ENCODE measurements around the gene CPA5. TPM values are rescaled to one million over a fixed set of nuclear protein-coding genes. Genes with fewer than 3 reads are reported as not detected.

CPA5 gene
- total RNA-seq, 1 experiment from 2014 or later: not detected

DNA sequence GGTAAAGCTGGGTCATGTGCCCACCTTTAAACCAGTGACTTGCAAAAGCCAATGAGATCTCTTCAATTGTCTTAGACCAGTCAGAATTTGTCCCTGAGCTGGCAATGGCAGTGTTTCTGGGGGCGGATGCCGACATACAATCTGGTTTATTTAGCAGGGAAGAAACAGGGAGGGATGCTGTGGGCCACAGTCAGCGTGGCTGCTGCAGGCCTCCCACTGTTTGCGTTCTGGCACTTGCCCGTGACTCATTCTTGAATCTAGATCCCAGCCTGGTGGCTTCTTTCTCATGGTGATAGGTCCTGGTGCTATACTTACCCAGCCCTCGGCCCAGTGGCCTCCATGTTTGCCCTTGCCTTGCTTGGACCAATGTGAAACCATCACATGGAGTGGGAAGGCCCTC lies 32.6 kb downstream of the CPA5 start:
- no peak for DNase-seq (ENCODE audit: low spot score)

DNA sequence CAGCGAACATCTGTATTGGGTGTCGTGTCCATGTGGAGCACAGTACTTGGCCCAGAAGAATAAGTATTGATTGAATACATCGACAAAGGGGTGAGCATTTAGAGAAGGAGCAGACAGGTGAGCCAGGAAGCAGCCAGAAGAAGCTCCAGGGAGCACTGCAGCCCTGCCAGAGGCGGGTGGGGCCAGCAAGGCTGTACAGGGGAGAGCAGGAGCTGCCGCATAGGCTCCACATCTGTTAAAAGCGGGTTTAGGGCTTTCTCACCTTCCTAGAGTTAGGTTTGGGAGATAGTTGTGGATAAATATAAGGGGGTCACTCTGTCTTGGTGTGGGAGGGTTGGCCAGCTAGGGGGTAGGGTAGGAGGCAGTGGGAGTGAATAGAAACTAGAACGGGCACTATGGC lies 34.4 kb downstream of the CPA5 start:
- DNase-seq (ENCODE audit: low spot score): no peak

DNA sequence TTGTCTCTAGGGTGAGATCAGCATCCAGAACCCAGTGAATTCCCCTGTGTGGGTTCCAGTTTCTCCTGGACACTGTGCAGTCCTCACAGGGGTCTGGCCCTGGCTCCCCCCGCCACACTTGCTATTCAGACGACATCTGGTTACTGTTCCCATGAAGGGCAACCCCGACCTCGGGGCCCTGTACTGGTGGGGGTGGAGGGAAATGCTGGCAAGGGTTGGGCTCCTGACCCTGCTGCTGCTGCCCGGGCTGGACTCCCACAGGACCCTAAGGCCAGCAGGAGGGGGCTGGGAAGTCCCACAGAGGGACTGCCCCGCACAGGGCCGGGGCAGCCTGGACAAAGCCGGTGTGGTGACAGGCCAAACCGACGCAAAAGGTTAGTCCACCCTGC lies 34.9 kb downstream of the CPA5 start:
- DNase-seq (ENCODE audit: low spot score): no peak

DNA sequence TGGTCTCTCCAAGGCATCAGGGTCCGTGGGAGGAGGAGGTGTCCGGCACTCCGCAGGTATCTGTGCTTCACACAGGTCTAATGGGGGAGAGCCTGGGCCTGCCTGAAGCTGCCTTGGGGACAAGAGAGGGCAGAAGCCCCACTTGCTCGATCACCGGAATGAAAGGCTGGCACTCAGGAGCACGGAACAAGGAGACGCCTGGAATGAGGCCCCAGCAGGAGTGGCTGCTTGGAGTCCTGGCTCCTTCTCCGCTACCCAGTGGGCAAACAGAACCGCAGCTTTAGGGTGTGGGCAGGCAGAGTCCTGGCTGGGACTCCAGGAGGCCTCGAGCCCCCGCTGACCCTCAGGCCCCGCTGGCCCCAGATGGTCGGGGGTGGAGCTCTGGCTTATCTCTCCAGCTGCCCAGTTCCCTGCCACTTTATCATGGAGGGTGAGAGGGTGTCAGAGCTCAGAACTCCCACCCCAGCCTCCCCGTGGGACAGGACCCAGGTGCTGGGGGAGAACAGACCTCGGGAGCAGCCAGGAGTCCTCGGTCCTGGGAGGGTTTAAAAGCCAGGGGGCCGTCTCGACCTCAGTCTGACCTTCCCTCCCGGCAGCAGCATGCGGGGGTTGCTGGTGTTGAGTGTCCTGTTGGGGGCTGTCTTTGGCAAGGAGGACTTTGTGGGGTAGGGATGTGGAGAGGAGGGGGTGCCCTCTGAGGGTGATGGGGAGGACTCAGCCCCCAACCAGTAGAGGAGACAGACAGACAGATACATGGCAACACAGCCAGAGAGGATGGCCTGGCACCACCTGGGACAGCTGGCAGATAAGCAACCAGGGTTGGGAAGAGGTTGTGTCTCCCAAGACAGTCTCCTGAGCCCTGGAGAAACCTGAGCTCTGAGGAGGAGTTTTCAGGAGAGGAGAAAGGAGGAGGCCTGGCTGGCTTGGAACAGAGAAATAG lies 35.6 kb downstream of the CPA5 start, which contains the start of gene CPA1:
TSS of gene CPA1 (plus strand) at position 574 of the 940 bp plus-strand sequence. CDS start at position 601, 27 bp downstream.
- no peak for DNase-seq (ENCODE audit: low spot score)

DNA sequence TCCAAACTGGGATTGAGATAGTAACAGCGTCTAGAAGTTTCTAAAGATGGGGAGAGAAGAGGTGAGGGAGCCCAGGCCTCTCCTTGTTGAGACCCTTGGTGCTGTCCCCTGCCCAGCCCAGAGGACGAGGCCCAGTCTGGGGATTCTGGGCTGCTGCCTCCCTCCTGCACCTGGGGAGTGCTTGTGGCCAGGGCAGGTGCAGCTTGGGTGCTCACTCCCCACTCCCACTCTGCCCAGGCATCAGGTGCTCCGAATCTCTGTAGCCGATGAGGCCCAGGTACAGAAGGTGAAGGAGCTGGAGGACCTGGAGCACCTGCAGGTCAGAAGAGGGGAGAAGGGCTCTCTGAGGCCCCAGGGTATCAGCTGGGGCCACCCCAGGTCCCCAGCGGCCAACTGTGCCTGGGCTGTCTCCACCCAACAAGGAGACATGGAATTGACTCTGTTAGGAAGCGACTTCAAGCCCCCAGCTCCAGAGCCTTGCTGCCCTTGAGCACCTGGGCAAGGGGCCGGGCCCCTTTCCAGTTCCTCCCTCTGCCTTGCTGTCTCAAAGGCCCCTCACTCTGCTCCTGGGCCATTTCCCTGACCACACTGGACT lies 36.3 kb downstream of the CPA5 start:
- no peak for DNase-seq (ENCODE audit: low spot score)

DNA sequence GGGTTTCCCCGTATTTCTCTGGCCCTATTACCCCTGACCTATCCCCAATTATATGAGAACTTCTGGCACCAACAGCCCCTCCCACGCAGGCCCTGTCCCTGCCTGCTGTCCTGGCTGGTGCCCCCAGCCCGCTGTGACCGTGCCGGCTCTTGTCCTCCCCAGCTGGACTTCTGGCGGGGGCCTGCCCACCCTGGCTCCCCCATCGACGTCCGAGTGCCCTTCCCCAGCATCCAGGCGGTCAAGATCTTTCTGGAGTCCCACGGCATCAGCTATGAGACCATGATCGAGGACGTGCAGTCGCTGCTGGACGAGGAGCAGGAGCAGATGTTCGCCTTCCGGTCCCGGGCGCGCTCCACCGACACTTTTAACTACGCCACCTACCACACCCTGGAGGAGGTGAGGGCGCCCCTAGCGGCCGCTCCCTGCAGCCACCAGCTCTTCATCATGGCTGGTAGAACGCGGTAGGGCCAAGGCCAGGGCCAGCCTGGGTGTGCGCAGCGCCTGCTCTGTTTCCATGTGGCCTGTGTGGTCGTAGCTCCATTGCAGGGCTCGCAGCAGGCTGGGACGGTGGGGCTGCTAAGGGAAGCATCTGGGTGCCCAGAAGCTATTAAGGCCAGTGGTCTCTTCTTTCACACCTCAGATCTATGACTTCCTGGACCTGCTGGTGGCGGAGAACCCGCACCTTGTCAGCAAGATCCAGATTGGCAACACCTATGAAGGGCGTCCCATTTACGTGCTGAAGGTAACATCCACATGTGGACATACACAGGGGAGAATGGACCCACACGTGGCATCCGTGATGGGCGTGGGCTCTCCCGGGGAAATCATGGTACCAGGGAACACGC lies 37.1 kb downstream of the CPA5 start:
- no peak for DNase-seq (ENCODE audit: low spot score)

DNA sequence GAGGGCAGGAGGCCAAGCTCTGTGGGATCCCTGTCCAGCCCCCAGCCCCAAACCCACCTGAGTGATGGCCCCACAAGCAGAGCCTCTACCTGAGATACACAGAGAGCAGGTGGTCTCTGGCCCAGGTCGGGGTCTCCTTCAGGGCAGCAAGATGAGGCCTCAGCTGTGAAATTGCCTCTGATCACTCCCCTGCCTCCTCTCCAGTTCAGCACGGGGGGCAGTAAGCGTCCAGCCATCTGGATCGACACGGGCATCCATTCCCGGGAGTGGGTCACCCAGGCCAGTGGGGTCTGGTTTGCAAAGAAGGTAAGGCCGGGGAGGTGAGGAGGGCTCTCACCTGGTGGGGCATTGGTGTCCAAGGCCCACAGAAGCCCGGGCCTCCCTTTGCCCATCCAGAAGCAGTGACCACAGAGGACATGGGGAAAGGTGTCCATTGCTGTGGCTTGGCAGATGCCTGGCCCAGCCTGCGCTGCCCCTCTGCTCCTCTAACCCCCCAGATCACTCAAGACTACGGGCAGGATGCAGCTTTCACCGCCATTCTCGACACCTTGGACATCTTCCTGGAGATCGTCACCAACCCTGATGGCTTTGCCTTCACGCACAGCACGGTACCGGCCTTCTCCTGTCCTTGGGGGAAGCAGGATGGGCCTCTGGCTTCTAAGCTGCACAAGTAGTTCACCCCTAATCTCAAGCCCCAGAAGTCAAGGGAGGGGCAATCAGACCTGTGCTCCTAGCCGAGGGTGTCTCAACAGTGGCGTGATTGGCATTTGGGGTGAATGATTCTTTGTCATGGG lies 38.8 kb downstream of the CPA5 start:
- no peak for DNase-seq (ENCODE audit: low spot score)

DNA sequence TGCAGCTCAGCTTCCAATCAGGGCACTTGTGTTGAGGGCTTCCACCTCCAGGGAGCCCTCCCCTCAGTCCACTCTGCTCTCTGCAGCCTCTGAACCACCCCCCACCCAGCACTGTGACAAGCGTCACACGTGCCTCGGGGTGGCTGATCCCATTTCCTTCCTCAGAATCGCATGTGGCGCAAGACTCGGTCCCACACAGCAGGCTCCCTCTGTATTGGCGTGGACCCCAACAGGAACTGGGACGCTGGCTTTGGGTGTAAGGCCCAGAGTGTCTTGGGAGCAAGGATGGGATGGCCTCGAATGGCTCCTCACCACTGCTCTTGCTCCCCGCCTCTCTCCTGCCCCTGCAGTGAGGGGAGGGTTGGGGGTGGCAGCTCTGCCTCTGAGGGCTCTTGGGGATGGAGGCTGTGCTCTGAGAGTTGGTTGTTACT lies 39.8 kb downstream of the CPA5 start:
- DNase-seq (ENCODE audit: low spot score): no peak

DNA sequence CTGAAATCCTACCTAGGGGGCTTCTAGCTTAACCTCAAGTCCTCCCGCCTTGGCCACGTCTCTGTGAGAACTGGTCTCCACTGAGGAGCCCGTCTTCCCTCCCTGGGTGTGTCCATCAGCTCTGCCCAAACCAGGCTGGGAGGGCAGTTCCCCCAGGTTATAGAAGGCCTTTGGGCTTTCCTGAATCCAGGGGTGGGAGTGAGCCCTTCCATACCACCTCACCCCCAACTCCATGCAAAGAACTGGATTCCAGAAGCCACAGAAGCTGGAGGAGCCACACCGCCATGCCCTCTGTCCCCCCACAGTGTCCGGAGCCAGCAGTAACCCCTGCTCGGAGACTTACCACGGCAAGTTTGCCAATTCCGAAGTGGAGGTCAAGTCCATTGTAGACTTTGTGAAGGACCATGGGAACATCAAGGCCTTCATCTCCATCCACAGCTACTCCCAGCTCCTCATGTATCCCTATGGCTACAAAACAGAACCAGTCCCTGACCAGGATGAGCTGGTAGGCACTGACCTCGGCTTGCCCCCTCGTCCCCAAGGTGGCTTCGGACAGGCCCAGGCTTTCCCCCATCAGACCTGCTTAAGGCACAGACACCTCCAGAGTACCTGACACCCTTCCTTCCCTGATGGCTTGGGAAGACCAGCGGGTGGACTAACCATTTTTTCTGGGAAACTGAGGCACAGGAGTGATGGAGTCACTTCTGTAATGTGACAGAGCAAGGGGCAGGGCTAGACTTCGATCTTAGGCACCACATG lies 40.4 kb downstream of the CPA5 start:
- no peak for DNase-seq (ENCODE audit: low spot score)

DNA sequence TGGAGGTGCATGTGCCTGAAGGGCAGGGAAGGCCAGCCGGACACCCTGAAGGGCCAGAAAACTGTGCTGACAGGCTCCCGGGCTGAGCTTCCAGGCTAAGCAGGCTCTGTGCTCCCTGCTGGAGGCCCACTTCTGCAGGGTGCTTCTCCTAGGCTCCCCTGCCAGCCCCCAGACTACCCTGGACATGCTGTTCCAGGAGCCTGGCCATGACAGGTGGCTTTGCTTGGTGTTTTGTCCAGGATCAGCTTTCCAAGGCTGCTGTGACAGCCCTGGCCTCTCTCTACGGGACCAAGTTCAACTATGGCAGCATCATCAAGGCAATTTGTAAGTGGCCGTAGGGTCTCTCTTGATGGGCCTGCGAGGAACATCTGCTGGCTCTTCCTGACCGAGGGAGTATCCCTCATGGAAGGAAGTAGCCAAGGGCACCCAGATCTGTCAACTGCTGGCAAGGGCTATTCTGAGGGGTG lies 41.0 kb downstream of the CPA5 start:
- no peak for DNase-seq (ENCODE audit: low spot score)

DNA sequence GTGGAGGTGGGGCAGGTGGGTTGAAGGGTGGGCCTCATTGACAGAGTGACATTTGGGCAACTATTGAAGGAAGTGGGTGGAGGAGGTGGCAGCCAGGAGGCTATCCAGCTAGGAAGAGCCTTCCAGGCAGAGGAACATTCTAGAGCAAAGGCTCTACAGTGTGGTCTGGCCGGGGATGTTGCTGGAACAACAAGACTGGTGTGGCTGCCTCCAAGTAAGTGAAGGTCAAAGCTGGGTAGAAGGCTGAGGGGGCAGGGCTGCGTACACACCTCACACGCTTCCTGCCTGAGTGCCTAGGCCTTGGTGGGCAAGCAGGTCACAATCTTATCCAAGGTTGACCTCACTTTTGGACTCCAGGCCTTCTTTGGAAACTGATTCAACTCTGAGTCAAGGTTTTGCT lies 42.3 kb downstream of the CPA5 start:
- no peak for DNase-seq (ENCODE audit: low spot score)

DNA sequence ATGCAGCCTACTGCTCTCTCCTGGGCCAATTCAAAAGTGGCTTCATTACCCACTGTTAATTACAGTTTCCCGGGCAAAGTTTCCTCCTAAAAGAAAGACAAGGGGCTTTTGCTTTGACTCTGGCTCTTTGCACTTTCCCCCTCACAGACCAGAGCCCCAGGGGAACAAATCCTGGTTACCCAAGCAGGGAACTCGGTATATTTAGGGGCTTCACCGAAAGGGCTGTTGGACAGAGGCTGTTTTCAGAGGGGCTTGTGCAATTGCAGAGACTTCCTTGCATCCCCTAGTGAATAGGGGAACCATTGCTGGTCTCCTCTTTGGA lies 42.7 kb downstream of the CPA5 start:
- DNase-seq (ENCODE audit: low spot score): no peak

DNA sequence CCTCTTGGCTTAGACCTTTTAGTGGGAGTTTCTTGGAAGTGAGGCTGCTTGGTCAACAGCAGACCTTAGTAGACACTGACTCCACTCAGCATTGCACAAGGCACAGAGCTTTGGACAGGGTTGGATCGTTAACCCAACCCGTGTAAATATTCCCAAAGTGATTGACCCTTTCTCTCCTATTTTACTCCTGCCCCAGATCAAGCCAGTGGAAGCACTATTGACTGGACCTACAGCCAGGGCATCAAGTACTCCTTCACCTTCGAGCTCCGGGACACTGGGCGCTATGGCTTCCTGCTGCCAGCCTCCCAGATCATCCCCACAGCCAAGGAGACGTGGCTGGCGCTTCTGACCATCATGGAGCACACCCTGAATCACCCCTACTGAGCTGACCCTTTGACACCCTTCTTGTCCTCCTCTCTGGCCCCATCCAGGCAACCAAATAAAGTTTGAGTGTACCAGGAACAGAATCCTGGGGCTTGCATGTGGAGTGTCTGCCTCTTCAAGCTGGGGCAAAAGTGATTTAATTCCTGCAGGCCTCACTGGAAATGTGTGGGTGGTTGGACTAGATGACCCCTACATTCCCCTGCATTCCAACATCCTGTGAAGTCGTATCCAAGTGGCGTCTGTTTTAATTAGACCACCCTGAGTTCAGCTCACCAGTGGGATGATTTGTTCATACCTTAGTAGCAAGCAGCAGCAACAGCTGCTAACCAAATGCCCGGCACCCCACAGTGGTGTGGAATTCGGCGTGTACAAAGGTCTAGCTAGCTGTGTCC lies 43.2 kb downstream of the CPA5 start:
- no peak for DNase-seq (ENCODE audit: low spot score)

DNA sequence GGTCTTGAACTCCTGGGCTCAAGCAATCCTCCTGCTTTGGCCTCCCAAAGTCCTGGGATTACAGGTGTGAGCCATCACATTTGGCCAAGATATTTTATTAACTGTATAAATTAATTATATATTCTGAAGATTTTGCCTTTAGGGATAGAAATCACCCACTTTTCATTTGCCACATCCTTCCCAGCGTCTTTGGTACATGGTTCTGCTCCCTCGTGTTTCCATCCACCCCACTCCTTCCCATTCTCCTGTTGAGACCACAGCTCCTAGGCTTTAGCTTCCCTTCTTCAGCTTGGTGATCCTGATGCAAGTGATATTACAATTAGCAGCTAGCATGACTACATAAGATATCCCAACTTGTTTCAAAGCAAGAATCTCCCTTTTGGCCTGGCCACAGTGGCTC lies 44.1 kb downstream of the CPA5 start:
- DNase-seq (ENCODE audit: low spot score): no peak

DNA sequence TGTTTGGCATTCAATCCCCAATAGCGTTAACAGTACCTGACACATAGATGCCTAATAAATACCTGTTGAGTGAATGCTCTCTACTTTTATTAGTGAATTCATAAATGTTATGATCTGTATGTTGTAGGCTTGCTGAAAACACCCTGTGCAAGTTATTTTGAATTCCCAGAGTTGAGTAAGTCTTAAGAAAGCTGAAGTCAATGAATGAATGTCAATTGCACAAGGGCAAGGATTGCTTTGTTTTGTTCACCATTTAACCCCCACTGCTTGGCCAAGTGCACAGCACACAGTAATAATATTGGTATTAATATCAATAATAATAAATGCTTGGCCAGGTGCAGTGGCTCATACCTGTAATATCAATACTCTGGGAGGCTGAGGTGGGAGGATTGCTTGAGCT lies 45.9 kb downstream of the CPA5 start:
- DNase-seq (ENCODE audit: low spot score): no peak

DNA sequence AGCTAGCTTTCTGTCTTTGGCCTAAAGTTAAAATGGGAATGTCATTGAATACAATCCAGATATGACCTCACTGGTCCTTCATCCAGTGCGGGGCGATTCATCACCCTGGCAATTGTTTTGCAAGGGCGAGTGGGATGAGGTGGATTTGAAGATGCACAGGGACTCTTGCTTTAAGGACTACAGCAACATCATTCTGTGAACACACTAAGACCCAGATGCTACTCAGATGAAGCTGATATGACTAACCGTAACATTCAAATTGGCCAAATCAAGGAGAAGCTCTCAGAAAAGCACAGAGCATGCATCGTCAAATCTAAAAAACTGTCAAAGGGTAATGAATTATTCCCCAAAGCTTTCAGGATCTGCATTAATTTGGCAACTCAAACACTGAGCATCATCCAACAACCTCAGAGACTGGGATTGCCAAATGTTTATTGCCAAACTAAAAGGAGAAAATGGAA lies 48.5 kb downstream of the CPA5 start:
- no peak for DNase-seq (ENCODE audit: low spot score)

DNA sequence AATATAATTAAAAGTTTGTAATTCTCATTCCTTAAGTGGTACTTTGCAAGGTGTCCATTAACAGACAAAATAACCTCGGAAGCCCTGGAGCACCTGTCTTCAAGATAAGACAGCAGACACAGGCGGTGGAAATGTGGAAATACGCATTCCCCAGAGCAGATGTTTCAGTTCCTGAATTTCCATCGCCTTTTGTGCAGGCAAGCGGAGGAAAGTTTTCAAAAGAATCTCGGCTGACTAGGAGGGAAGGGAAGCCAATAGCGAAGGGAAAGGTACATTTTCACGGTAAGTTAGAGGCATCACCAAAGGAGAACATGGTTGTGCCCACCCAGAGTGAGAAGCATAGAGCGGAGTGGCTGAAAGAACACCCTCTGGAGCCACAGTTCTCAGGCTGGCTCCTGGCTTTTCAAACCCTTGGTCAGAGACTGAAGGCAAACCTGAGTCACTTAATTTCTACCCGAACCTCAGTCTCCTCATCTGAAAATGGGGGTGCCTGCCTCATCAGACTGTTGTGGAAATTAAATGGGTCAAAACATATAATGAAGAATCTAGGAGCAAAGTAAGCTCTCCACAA lies 49.3 kb downstream of the CPA5 start:
- DNase-seq (ENCODE audit: low spot score): no peak

DNA sequence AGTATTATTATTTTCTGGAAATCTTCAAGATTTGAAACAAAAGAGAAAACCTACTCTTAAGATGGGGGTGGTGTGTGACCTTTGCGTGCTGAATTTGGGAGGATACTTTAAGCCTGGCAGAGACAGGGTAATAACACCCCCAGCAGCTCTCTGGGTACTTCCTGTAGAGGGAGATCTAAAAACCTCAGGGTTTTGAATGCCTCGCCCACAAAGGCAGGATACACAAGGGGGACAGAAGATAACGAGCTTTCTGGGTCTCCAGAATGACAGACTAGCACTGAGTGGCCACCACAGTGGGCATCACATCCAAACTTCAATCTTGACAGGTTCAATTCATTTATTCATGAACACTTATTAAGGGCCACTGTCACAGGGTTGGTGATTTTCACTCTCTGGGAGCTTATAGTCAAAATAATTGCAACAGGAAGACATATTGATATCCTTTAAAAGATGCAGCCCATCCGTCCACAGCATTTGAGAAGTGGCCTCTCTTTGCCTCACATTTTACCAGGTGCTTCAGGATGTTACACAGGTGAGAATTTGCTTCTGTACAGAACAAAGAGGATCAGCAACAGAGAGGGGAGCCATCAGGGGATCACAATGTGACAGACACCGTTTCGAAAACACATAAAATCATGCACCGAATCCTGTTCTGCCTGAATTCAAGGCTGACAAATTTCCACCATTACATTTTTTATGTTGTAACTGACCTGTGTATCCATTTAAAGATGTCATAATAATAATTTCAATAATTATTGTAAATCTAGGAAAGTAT lies 50.0 kb downstream of the CPA5 start:
- no peak for DNase-seq (ENCODE audit: low spot score)

DNA sequence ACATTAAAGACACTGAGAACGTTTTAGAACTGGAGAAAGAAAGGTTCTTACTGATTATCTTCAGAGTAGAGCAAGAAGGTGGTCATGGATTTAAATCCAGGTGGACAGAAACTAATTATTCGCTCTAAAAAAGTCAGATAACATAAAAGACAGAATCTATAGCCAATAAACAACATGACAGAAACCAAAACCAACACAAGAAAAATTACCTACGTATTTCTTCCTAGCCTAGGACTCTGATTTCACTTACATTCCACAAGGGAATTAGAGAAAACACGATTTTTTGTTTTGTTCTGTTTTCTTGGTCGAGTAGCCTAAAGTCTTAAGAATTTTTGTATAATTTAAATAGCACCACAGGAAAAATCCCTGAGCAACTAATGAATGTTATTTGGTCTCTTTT lies 50.8 kb downstream of the CPA5 start:
- no peak for DNase-seq (ENCODE audit: low spot score)

All from H4 (cell line).